Astrocyte (in vitro differentiated cells and primary cell): ENCODE data around the gene LRRC43. TPM values are rescaled to one million over a fixed set of nuclear protein-coding genes. Genes with fewer than 3 reads are reported as not detected.

ENCODE experiments used
- DNase-seq: peaks from one replicate; pipeline ENCODE4 v3.0.0-alpha.2; 2010; ENCODE audit warnings: low read depth
- FAIRE-seq: peaks from 2 replicates; lab custom pipeline; 2011; peaks lifted over from hg19 to GRCh38; lab: Jason Lieb, UNC
- H2AFZ ChIP-seq: 2 replicates; pipeline ENCODE4 v1.6.0; 2012; ENCODE audit warnings: low read depth, low read length, inconsistent platforms
- H3K27ac ChIP-seq: 2 replicates; pipeline ENCODE4 v1.5.1; 2011; ENCODE audit warnings: low read depth, low read length, inconsistent platforms
- H3K27me3 ChIP-seq: 2 replicates; pipeline ENCODE4 v1.6.0; 2011; ENCODE audit warnings: low read length, inconsistent platforms; ENCODE audit not compliant: insufficient read depth
- H3K36me3 ChIP-seq: 2 replicates; pipeline ENCODE4 v1.5.1; 2011; ENCODE audit warnings: low read length, inconsistent platforms; ENCODE audit not compliant: insufficient read depth
- H3K4me1 ChIP-seq: 2 replicates; pipeline ENCODE4 v1.5.1; 2011; ENCODE audit warnings: low read length, inconsistent platforms; ENCODE audit not compliant: insufficient read depth
- H3K4me2 ChIP-seq: 2 replicates; pipeline ENCODE4 v1.6.0; 2012; ENCODE audit warnings: low read length, inconsistent platforms
- H3K4me3 ChIP-seq: 2 replicates; pipeline ENCODE4 v1.5.1; 2011; ENCODE audit warnings: low read depth, mild to moderate bottlenecking, low read length, inconsistent platforms; ENCODE audit not compliant: insufficient read depth
- H3K79me2 ChIP-seq: 2 replicates; pipeline ENCODE4 v1.6.0; 2012; ENCODE audit warnings: mild to moderate bottlenecking, low read length, inconsistent platforms; ENCODE audit not compliant: insufficient read depth
- H3K9ac ChIP-seq: 2 replicates; pipeline ENCODE4 v1.6.0; 2012; ENCODE audit warnings: mild to moderate bottlenecking, low read length, inconsistent platforms
- H3K9me3 ChIP-seq: 2 replicates; pipeline ENCODE4 v1.5.1; 2012; ENCODE audit warnings: low read depth, mild to moderate bottlenecking, low read length, inconsistent platforms; ENCODE audit not compliant: insufficient read depth
- H4K20me1 ChIP-seq: 2 replicates; pipeline ENCODE4 v1.6.0; 2012; ENCODE audit warnings: low read length, inconsistent platforms; ENCODE audit not compliant: insufficient read depth
- H3K27ac Mint-ChIP-seq: one replicate; pipeline ENCODE4 v1.8.0; 2021; ENCODE audit warnings: mild to moderate bottlenecking, mixed read lengths; ENCODE audit not compliant: unreplicated experiment
- H3K27me3 Mint-ChIP-seq: one replicate; pipeline ENCODE4 v1.8.0; 2021; ENCODE audit warnings: low read depth, mixed read lengths; ENCODE audit not compliant: unreplicated experiment
- H3K36me3 Mint-ChIP-seq: one replicate; pipeline ENCODE4 v1.8.0; 2021; ENCODE audit warnings: low read depth, mixed read lengths; ENCODE audit not compliant: unreplicated experiment
- H3K4me1 Mint-ChIP-seq: one replicate; pipeline ENCODE4 v1.8.0; 2021; ENCODE audit warnings: low read depth, mixed read lengths; ENCODE audit not compliant: unreplicated experiment
- H3K4me3 Mint-ChIP-seq: one replicate; pipeline ENCODE4 v1.8.0; 2021; ENCODE audit warnings: mild to moderate bottlenecking, moderate library complexity, mixed read lengths; ENCODE audit not compliant: unreplicated experiment
- H3K9me3 Mint-ChIP-seq: one replicate; pipeline ENCODE4 v1.8.0; 2021; ENCODE audit warnings: mild to moderate bottlenecking, mixed read lengths; ENCODE audit not compliant: unreplicated experiment
- CTCF ChIP-seq: IDR thresholded peaks from 2 replicates; pipeline ENCODE4 v1.5.1; 2011; ENCODE audit warnings: low read depth, mild to moderate bottlenecking, inconsistent platforms, low read length, moderate library complexity; ENCODE audit not compliant: insufficient read depth
- EZH2 ChIP-seq: IDR thresholded peaks from 2 replicates; pipeline ENCODE4 v1.6.1; 2012; ENCODE audit warnings: mild to moderate bottlenecking, low read length, inconsistent platforms; ENCODE audit not compliant: insufficient read depth
- total RNA-seq: library from RNA; stranded (reverse); gene quantifications from 2 replicates; pipeline ENCODE4 v1.2.1, GENCODE V29; 2021

The LRRC43 gene
- total RNA-seq, 1 donor from 2014 or later = 0.73 TPM

DNA sequence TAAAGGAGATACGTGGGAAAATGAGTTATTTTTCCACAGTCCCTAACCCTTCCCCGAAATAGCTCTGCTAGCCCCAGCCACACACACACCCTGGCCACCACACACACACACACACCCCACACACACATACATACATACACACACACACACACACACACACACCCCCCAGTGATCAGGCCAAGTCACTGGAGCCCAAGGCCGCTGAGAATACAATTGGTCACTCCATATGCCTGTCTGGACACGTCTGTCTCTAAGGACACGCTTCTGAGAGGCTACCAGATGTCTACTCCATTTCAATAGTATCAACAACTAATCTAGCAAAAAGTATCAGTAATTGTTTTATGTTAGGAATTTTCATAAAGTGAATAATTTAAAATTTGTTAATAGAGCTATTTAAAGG, 55.9 kb downstream of the LRRC43 start:
- no peak overlapping the region for H3K4me3 Mint-ChIP-seq
- Histone ChIP-seq H3K36me3 (peaks cover 17% of the 10 kb centered on the region), H3K4me2 (no peak overlapping the region), H3K9ac (no peak overlapping the region), H3K27ac (no peak overlapping the region), H4K20me1 (no peaks in the 10 kb centered on the region), H2AFZ (no peak overlapping the region), H3K9me3 (no peaks in the 10 kb centered on the region), H3K27me3 (no peaks in the 10 kb centered on the region), H3K79me2 (no peaks in the 10 kb centered on the region), H3K4me1 (no peaks in the 10 kb centered on the region), H3K4me3 (no peak overlapping the region)
- peaks cover 11% of the 10 kb centered on the region for H3K36me3 Mint-ChIP-seq
- no peak overlapping the region for H3K27ac Mint-ChIP-seq
- no peak for DNase-seq
- FAIRE-seq = no peak
- no peaks in the 10 kb centered on the region for H3K9me3 Mint-ChIP-seq
- TF ChIP-seq CTCF (no peak), EZH2 (no peak)
- no peaks in the 10 kb centered on the region for H3K4me1 Mint-ChIP-seq
- no peaks in the 10 kb centered on the region for H3K27me3 Mint-ChIP-seq

- no peak for TF ChIP-seq EZH2
- no peak for TF ChIP-seq CTCF
- Histone ChIP-seq H3K4me3 (no peak overlapping the region), H3K36me3 (peaks cover 2% of the 10 kb centered on the region), H3K27me3 (no peaks in the 10 kb centered on the region), H3K9ac (no peak overlapping the region), H3K4me1 (no peaks in the 10 kb centered on the region), H3K79me2 (no peaks in the 10 kb centered on the region), H4K20me1 (peaks cover 4% of the 10 kb centered on the region), H3K27ac (no peak overlapping the region), H2AFZ (no peak overlapping the region), H3K4me2 (no peak overlapping the region), H3K9me3 (no peaks in the 10 kb centered on the region)
- no peaks in the 10 kb centered on the region for H3K27me3 Mint-ChIP-seq
- no peak for FAIRE-seq
- H3K4me3 Mint-ChIP-seq = no peak overlapping the region
- H3K36me3 Mint-ChIP-seq = peaks cover 9% of the 10 kb centered on the region
- DNase-seq = no peak
- no peak overlapping the region for H3K27ac Mint-ChIP-seq
- H3K9me3 Mint-ChIP-seq = no peaks in the 10 kb centered on the region
- no peaks in the 10 kb centered on the region for H3K4me1 Mint-ChIP-seq
Measured at GRCh38 chr12:122243965-122244364, 61.0 kb downstream of the LRRC43 start.

GRCh38 chr12:122244565-122245371, 61.8 kb downstream of the LRRC43 start:
- Histone ChIP-seq H3K79me2 (no peaks in the 10 kb centered on the region), H3K36me3 (peaks cover 7% of the 10 kb centered on the region), H3K9me3 (no peaks in the 10 kb centered on the region), H3K9ac (no peak overlapping the region), H3K4me3 (no peak overlapping the region), H3K27me3 (no peaks in the 10 kb centered on the region), H3K4me2 (no peak overlapping the region), H3K27ac (no peak overlapping the region), H4K20me1 (peaks cover 4% of the 10 kb centered on the region), H3K4me1 (no peaks in the 10 kb centered on the region), H2AFZ (no peak overlapping the region)
- no peak for FAIRE-seq
- TF ChIP-seq CTCF (no peak), EZH2 (no peak)
- peaks cover 9% of the 10 kb centered on the region for H3K36me3 Mint-ChIP-seq
- no peaks in the 10 kb centered on the region for H3K27me3 Mint-ChIP-seq
- no peaks in the 10 kb centered on the region for H3K4me1 Mint-ChIP-seq
- no peak overlapping the region for H3K27ac Mint-ChIP-seq
- no peak for DNase-seq
- H3K4me3 Mint-ChIP-seq = no peak overlapping the region
- H3K9me3 Mint-ChIP-seq = no peaks in the 10 kb centered on the region
